Endometrium (tissue), 2 donors: ENCODE measurements around the gene SLC39A1.
A peak's percentile ranks its signal among the peaks of the same experiment; 100 is the strongest.

Source experiments
- FAIRE-seq: peaks from 2 replicates; lab custom pipeline; 2012; peaks lifted over from hg19 to GRCh38; lab: Jason Lieb, UNC
- donor health status: control.
- donor health status: control.

The SLC39A1 gene

GRCh38 chr1:153976819-153977249 is 13.5 kb upstream of the SLC39A1 start:
- FAIRE-seq, result no peak

- no peak for FAIRE-seq
Measured at GRCh38 chr1:153973525-153973924, 10.2 kb upstream of the SLC39A1 start.

GRCh38 chr1:153973071-153973470 is 9.7 kb upstream of the SLC39A1 start:
- FAIRE-seq, result no peak

GRCh38 chr1:153970346-153970745 is 7.0 kb upstream of the SLC39A1 start:
- no peak for FAIRE-seq

GRCh38 chr1:153968972-153969371 is 5.6 kb upstream of the SLC39A1 start:
- FAIRE-seq, result no peak

- FAIRE-seq, result no peak
Measured at GRCh38 chr1:153968408-153968807, 5.1 kb upstream of the SLC39A1 start.

GRCh38 chr1:153968000-153968363 is 4.6 kb upstream of the SLC39A1 start:
- FAIRE-seq, result no peak

GRCh38 chr1:153967107-153967999 is 4.0 kb upstream of the SLC39A1 start, which contains the start of gene CREB3L4:
CREB3L4 (plus strand) TSS chr1:153967902; CDS start chr1:153968526, 624 bp downstream.
- peak; percentile 90 for FAIRE-seq

GRCh38 chr1:153963850-153964331 is 554 bp upstream of the SLC39A1 start:
- FAIRE-seq, result no peak

GRCh38 chr1:153962088-153963029 is 978 bp downstream of the SLC39A1 start:
- no peak for FAIRE-seq

- no peak for FAIRE-seq
Measured at GRCh38 chr1:153961421-153961820, 1.9 kb downstream of the SLC39A1 start.

GRCh38 chr1:153960206-153960605 is 3.1 kb downstream of the SLC39A1 start:
- FAIRE-seq, result no peak

- FAIRE-seq, result no peak
Measured at GRCh38 chr1:153959454-153959853, 3.9 kb downstream of the SLC39A1 start.

- FAIRE-seq, result no peak
Measured at GRCh38 chr1:153958961-153959260, 4.4 kb downstream of the SLC39A1 start.

- peak; percentile 94 for FAIRE-seq
Measured at GRCh38 chr1:153958111-153958960, 5.0 kb downstream of the SLC39A1 start, which contains the start of gene CRTC2. CRTC2 (minus strand) TSS chr1:153958612; CDS start chr1:153958497, 115 bp downstream.

GRCh38 chr1:153957744-153958110 is 5.6 kb downstream of the SLC39A1 start:
- FAIRE-seq, result no peak

GRCh38 chr1:153956997-153957715 is 6.2 kb downstream of the SLC39A1 start:
- FAIRE-seq, result no peak

- FAIRE-seq, result no peak
Measured at GRCh38 chr1:153954826-153955225, 8.5 kb downstream of the SLC39A1 start.

GRCh38 chr1:153953859-153954365 is 9.4 kb downstream of the SLC39A1 start:
- no peak for FAIRE-seq

- FAIRE-seq, result no peak
Measured at GRCh38 chr1:153951801-153952200, 11.5 kb downstream of the SLC39A1 start.

GRCh38 chr1:153951183-153951582 is 12.2 kb downstream of the SLC39A1 start:
- no peak for FAIRE-seq
